Stimulated activated CD4-positive, alpha-beta T cell treated with anti-CD3 and anti-CD28 coated beads, TNF-alpha, amount 100 ng/mL, for 48 hours (primary cell): ENCODE data around the gene SECTM1.
A peak's percentile ranks its signal among the peaks of the same experiment; 100 is the strongest.

Experiments
- DNase-seq, 3 donors: peaks; one replicate each; pipeline ENCODE4 v3.0.0-alpha.2; 2020; ENCODE audit warnings: low read depth in 3 of 3

The SECTM1 gene

GRCh38 chr17:82315703-82316358 is 17.7 kb downstream of the SECTM1 start:
- DNase-seq: peak in 1 of 3 donors; percentile 45

- DNase-seq: no peak
Measured at GRCh38 chr17:82314727-82315605, 18.6 kb downstream of the SECTM1 start.

- no peak for DNase-seq
Measured at GRCh38 chr17:82314012-82314726, 19.4 kb downstream of the SECTM1 start.

GRCh38 chr17:82313195-82314011 is 20.2 kb downstream of the SECTM1 start:
- no peak for DNase-seq

GRCh38 chr17:82311971-82312370 is 21.6 kb downstream of the SECTM1 start:
- no peak for DNase-seq

DNA sequence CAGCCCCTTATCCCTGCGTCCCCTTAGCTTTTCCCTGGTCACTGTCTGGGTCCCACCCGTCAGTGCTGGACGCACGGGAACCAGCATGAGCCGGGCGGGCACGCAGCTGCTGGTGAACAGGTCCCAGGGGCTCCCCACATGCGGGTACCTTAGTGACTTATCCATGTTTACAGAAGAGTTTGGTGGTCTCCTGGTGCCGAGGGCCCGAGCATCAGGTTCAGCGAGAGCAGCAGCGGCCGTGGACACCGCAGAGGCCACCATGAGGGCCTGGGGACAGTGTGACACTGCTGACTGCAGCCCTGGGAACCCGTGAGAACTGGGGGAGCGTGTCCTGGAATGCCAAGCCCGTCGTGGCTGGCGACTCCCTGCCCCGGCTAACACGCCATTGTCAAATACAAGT is 22.7 kb downstream of the SECTM1 start:
- DNase-seq: no peak

DNA sequence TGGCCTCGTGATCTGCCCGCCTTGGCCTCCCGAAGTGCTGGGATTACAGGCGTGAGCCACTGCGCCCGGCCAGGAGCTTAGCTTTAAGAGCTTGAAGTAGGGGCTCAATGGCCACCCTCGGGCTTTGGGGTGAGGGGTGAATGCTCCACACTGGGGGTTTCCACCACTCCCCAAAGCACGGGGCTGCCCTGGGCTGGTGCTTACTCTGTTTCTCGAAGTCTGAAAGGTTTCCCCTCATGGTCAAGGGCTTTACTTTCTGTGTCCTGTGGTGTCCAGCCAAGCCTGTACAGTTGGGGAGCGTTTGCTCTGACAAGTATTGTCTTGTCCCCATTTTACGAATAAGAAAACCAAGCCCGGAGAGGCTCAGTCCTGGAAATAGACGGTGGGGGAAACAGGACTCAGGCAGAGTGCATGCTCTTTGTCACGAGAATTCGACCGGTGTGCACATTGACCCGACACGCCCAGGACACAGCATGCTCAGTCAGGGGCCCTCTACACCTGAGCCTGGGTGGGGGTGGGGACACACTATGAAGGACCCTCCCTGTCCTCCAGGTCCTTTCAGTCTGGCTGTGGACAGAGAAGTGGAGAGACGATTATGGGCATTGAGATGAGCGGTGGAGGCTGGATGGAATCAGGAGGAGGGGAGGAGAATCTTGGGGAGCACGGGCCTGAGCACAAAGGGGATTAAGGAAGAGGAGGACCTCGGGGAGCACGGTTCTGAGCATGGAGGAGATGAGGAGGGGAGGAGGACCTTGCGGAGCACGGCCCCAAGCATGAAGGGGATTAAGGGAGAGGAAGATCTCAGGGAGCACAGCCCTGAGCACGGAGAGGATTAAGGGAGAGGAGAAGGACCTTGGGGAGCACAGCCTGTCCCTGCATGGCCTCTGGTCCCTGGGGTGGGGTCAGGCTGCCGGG is 23.7 kb downstream of the SECTM1 start:
- no peak for DNase-seq

DNA sequence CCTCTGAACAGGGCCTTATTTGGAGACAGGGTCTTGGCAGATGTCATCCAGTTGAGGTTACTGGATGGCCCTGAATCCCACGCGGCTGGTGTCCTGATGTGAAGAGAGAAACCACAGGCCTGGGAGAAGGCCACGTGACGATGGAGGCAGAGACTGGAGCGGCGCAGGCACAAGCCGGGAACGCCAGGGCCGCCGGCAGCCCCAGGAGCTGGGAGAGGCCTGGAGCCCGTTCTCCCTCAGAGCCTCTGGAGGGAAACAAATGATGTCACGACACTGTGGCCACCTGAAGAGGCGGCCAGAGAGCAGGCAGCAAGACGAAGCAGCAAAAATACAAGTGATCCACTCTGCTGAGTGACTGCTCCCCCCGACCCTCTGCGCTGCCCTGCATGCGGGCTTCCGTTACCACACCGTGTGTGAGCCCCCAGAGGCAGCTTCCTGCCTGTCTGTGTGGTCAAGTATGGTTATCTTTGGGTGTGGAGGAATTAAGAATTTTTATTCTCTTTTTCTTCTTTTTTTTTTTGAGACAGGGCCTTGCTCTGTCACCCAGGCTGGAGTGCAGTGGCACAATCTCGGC is 27.8 kb downstream of the SECTM1 start:
- no peak for DNase-seq

DNA sequence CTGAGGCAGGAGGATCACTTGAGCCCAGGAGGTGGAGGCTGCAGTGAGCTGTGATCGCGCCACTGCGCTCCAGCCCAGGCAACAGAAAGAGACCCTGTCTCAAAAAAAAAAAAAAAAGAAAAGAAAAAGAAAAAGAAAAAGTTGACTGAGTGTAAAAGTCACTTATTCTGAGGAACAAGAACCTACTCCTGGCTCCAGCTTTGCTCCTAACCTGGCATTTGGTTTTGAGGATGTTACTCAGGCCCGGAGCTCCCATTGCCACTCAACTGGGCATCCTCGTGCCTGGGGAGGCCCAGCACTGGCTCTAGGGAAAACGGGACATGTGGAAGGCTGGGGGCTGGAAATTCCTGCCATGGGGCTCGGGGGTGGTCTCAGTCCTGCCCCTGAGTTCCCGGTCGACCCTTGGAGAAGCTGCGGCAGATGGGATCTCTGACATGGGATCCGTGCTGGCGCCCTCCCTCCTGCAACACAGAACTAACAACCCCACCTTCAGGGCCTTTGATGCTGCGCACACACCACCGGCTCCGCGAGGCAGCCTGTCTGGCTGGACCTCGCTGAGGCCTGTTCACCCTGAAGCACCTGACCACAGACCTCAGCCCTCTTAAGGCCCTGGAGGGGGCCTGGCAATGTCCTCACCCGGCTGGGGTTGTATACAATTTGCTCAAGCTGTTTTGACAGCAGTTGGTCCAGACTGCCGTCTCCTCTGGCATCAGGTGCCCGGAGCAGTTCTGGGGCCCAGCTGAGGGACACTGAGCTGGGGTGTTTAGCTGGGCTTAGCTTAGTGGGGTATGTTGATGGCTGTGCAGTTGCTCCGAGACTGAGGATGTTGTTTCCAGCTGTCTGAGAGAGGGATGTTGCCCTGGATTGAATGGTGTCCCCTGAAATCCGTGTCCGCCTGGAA is 28.5 kb downstream of the SECTM1 start:
- no peak for DNase-seq

DNA sequence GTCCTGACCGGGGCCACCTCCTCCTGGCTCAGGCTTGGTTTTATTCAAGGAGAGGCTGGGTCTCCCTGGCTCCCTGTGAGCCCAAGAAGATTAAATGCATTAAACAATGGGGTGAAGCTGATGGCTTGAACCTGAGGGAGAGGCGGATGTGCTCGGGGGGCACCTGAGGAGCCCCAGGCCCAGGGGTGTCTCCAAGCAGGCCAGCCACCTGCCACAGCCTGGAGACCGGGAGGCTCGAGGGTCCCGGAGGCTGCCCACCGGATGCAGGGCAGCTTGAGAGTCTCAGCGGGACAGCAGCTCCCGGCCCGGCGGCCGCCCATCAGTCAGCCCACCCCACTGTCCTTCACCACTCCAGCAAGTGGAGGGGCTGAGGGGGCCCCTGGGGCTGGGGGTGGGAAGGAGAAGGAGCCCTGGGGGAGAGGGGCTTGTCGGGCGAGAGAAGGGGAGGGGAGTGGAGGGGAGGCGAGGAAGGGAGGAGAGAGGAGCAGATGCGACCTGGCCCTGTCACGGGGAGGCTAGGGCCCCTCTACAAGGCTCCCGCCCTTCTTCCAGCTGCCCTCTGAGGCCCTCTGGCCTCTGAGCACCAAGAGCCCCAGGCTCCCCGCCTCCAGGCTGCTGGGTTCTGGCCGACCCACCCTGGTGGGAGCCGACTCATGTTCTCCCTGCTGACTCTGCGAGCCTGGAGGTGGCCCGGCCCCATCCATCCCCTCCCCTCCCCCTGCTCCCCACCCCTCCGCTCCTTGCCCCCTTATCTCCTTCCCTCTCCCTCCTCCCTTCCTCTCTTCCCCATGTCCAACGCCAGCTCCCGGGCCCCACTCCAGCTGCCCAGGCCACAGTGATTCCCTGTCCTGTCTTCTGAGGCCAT is 29.4 kb downstream of the SECTM1 start:
- DNase-seq: no peak

- DNase-seq: no peak
Measured at GRCh38 chr17:82302991-82303943, 30.3 kb downstream of the SECTM1 start.

DNA sequence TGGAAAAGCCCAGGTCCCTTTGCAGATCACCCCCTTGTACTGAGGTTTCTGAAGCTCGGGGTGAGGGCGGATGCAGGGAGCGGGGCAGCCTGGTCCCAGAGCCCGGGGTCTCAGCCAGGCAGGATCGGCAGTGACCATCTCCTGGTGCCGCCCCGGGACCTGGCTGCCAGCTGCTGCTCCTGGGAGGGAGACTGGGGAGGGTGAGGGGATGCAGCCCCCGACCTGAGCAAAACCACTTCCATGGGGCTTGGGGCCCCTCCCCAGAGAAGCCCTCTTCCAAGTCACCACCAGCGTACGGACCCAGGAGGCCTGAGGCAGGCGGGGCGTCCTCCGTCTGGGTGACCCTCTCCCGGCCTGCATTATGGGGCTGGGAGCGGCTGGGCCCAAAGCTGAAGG is 31.0 kb downstream of the SECTM1 start:
- no peak for DNase-seq

GRCh38 chr17:82301916-82302567 is 31.5 kb downstream of the SECTM1 start:
- peak in 1 of 3 donors; percentile 69 for DNase-seq

GRCh38 chr17:82301300-82301915 is 32.2 kb downstream of the SECTM1 start:
- no peak for DNase-seq

GRCh38 chr17:82300707-82301270 is 32.8 kb downstream of the SECTM1 start:
- DNase-seq: peak in 1 of 3 donors; percentile 75

DNA sequence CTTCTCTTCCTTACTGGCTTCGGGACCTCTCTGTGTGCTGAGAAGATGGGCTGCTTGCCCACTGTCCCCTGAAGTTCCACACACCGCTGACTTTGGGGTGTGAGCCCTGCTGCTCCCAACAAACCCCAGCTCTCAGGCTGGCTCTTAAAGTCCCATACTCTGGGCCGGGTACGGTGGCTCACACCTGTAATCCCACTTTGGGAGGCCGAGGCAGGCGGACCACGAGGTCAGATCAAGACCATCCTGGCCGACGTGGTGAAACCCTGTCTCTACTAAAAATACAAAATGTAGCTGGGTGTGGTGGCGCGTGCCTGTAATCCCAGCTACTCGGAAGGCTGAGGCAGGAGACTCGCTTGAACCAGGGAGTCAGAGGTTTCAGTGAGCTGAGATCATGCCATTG is 33.3 kb downstream of the SECTM1 start:
- no peak for DNase-seq
